ENCODE measurements around the gene IL4R.

- TF ChIP-seq CTCF (IDR thresholded peaks at IDR 0.05; ENCODE audit: low read depth, low read length) (no peak), MYC (IDR thresholded peaks at IDR 0.05; ENCODE audit: low read depth, low read length) (no peak), MAX (IDR thresholded peaks at IDR 0.05; ENCODE audit: low read depth, low read length) (no peak), POLR2A (IDR thresholded peaks at IDR 0.05; ENCODE audit: extremely low read depth, insufficient read length) (no peak)
These were observed 38.4 kb upstream of the IL4R start for GRCh38 chr16:27275394-27275793.
